Activated CD4-positive, alpha-beta T cell treated with anti-CD3 and anti-CD28 coated beads, Interleukin-2, amount 50 U/mL, for 48 hours (primary cell): Measurements from ENCODE around the gene PAPPA2.

Source experiments
- DNase-seq, 2 experiments: peaks; one replicate each; pipeline ENCODE4 v3.0.0-alpha.2; 2020

Gene PAPPA2

GRCh38 chr1:176820391-176821031 is 357.5 kb downstream of the PAPPA2 start:
- no peak for DNase-seq

- DNase-seq: no peak
Observed at GRCh38 chr1:176826265-176826664, 363.3 kb downstream of the PAPPA2 start.

GRCh38 chr1:176829261-176829660 is 366.3 kb downstream of the PAPPA2 start:
- no peak for DNase-seq

GRCh38 chr1:176831150-176831549 is 368.2 kb downstream of the PAPPA2 start:
- no peak for DNase-seq

- DNase-seq: no peak
Observed at GRCh38 chr1:176837708-176838107, 374.7 kb downstream of the PAPPA2 start.

GRCh38 chr1:176838276-176838995 is 375.5 kb downstream of the PAPPA2 start:
- no peak for DNase-seq

GRCh38 chr1:176839216-176839615 is 376.2 kb downstream of the PAPPA2 start:
- no peak for DNase-seq

GRCh38 chr1:176841238-176841637 is 378.3 kb downstream of the PAPPA2 start:
- DNase-seq: no peak

- DNase-seq: no peak
Observed at GRCh38 chr1:176843352-176844297, 380.6 kb downstream of the PAPPA2 start.

- DNase-seq: no peak
Observed at GRCh38 chr1:176847052-176847451, 384.1 kb downstream of the PAPPA2 start.

GRCh38 chr1:176849281-176849680 is 386.3 kb downstream of the PAPPA2 start:
- DNase-seq: no peak

GRCh38 chr1:176850871-176851270 is 387.9 kb downstream of the PAPPA2 start:
- DNase-seq: no peak

- DNase-seq: no peak
Observed at GRCh38 chr1:176852124-176852523, 389.1 kb downstream of the PAPPA2 start.

GRCh38 chr1:176853503-176853902 is 390.5 kb downstream of the PAPPA2 start:
- no peak for DNase-seq

GRCh38 chr1:176854121-176854520 is 391.1 kb downstream of the PAPPA2 start:
- DNase-seq: no peak

- DNase-seq: no peak
Observed at GRCh38 chr1:176854758-176855745, 392.1 kb downstream of the PAPPA2 start.

GRCh38 chr1:176857632-176858031 is 394.7 kb downstream of the PAPPA2 start:
- DNase-seq: no peak

GRCh38 chr1:176858433-176858916 is 395.5 kb downstream of the PAPPA2 start:
- DNase-seq: no peak

GRCh38 chr1:176863613-176864012 is 400.6 kb downstream of the PAPPA2 start:
- no peak for DNase-seq

GRCh38 chr1:176864211-176864610 is 401.2 kb downstream of the PAPPA2 start:
- DNase-seq: no peak

GRCh38 chr1:176866011-176866714 is 403.2 kb downstream of the PAPPA2 start:
- DNase-seq: no peak
